ENCODE data around the gene DIMT1.

Gene DIMT1

DNA sequence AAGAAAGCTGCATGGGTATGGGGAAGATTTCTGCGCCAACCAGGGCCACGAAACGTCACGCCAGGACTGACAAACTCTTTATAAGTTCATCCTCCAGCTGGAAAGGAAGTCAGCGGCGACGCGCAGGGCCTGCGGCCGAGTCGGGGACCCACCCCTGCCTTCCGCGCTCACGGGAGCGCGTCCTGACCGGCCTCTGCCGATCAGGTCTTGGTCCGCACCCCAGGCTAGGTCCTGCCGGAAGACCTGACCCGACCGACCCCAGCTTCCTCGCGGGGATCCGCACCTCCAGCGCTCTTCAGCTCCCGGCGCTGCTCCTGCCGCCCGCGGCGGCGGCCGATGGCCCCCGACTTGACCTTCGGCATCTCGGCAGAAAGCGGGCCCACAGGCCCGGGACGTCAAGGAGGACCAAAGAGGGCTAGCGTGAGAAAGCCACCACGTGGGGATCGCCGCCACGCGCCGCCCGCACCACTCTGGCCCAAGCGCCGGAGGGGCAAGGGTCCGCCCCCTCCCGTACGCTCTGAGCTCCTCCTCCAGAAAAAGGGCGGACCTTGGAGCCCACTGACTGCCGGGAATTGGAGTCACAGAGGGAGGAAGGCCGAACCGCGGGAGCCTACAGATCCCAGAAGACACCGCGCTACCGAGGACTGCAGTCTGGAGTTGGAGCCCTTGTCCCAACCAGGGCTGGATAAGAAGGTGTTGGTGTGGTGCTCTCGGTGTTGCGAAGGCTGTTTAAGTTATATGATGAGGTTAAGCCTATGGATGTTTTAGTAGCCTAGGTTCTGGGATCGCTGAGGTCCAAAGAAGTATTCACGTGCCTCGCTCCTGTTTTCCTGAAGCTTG is at the start of gene DIMT1:
Gene DIMT1 (minus strand): TSS at position 495 of the 840 bp plus-strand sequence. CDS start 133 bp downstream, at position 362.
- DNase-seq, result peak; percentile 95

DNA sequence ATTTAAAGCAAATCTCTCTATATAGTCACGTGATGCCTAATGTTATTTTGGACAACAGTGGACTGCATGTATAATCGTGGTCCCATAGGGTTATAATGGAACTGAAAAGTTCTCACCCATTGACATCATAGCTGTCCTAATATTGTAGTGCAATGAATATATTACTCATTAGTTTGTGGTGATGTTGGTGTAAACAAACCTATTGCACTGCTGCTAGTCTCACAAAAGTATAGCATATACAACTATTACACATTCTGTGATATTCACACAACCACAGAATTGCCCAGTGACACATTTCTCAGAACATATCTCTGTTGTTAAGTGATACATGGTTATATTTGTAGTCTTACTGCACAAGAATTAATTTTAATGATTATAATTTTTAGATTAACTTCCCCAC is 46.6 kb upstream of the DIMT1 start:
- DNase-seq, result no peak

DNA sequence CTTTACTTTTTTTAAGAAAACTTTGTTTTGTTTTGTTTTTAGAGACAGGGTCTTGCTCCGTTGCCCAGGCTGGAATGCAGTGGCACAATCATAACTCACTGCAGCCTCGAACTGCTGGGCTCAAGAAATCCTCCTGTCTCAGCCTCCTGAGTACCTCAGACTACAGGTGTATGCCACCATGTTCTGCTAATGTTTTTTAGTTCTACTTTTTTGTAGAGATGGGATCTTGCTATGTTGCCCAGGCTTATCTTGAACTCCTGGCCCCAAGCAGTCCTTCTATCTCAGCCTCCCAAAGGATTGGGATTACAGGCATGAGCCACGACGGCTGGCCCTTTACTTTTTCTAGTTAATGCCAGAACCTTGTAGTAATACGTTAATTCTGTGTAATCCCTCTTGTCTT is 44.8 kb upstream of the DIMT1 start:
- no peak for DNase-seq

DNA sequence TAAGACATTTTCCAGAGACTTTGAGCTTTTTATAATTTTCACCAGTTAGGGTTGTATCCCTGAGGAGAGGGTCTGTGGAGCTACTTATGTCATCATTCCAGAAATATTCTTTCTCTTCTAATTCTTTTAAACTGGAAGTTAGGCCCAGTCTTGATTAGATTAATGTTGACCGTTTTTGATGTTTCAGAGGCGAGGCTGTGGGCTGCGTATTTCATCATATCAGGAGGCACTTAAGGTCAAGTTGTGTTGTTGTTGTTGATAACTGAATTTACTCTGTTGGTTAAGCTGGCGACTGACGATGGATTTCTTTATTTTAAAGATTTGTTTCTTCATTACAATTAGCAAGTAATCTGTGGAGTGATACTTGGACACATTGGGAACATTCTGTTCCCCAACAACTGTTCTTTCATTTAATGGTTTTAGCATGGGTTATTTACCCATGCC is 28.9 kb upstream of the DIMT1 start:
- no peak for DNase-seq

DNA sequence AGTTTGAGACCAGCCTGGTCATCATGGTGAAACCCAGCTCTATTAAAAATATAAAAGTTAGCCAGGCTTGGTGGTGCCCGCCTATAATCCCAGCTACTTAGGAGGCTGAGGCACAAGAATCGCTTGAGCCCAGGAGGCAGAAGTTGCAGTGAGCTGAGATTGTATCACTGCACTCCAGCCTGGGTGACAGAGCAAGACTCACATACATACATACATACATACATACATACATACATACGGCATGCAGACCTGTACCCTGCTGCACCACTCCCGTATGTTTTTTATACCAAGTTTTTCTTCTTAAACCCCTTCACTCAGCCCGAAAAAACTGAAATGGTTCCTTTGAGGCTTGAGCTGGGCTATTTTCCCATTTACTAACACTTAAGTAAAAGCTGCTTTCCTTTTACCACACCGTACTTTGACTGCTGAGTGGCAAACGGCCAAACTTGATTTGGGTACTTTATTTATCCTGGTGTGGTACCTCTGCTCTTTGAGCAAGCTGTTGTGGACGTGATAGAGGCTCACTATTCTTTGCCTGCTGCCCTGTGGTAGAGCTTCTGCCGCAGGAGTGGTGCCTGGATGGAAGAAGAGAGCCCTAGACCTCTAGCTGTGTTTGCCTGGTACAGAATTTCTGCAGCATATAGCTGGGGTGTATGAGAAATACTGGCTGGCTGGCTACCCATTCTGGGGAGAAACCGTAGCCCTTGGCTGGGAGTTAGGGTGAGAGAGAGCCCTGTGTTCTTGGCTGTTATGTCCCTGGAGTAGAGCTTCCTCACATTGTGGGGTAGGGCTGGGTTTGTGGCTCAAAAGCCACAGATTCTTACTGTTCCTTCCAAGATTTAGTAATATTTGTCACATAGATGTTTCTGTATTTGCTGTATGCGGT is 28.3 kb upstream of the DIMT1 start:
- DNase-seq, result no peak

DNA sequence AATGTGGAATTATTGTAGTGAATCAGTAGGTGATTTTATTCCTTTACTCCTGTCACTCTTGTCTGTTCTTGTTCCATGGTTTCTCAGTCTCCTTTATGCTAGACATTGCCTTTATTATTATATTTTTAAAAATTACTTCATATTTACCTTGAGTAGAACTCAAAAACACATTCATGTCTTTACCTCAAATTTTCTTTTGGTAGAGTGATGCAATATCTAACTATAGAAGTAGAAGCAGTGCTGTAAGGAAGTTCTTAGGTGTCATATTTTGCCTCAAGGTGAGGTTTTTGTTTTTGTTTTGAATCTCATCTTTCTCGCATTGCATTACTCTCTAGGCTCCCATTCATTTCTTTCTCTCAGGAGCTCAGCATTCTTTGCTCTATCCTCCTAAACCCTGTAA is 21.1 kb upstream of the DIMT1 start:
- DNase-seq, result no peak

DNA sequence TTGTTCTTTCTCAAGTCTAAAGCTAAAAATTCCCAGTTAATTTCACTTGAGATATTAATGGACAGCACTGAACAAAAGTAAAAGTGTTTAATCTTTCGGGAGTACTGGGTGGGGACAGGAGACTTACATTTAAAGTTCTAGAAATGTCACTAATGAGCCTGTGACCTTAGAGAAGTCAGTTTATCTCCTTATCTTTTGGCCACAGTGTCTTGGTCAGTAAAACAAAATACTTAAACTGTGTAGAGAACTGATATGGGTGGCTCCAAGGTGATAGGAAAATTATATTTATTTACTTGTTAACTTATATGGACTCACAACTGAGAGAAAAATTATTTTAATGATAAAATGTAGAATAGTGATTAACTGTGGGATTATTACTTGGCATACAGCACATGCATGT is 17.7 kb upstream of the DIMT1 start:
- DNase-seq, result no peak

DNA sequence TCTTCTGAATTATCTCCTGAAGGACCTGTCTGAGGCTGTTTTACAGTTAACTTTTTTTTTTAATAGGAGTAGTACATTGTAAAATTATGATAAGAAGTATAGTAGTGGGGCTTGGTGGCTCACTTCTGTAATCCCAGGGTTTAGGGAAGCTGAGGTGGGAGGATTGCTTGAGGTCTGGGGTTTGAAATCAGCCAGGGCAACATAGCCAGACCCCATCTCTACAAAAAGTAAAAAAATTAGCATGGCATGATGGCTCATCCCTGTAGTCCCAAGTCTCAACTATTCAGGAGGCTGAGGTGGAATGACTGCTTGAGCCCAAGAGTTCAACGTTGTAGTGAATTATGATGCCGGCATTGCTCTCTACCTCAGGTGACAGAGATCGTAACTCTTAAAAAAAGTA is 15.9 kb upstream of the DIMT1 start:
- no peak for DNase-seq

DNA sequence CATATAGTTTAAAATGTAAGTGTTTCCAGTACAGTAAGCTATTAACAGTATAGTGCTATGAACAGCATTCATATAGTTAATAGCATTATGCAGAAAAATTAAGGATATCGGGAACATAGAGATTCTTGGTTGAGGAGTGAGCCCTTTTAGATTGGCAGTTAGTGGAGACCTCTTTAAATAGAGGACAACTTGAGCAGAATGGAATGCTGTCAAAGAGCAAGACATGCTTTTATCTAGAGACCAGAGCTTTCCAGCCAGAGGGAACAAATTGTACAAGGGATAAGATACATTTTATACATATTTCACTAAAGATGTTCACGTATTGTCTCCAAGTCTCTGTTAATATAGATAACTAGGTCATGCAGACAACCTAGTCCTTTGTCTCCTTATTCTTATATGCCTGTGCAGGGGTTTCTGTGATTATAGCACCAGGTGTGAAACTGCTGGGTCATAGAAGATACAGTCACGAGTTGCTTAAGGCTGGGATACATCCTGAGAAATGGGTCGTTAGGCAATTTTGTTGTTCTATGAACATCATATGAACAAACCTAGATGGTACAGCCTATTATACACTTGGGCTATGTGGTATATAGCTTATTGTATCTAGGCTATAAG is 14.9 kb upstream of the DIMT1 start:
- DNase-seq, result no peak

DNA sequence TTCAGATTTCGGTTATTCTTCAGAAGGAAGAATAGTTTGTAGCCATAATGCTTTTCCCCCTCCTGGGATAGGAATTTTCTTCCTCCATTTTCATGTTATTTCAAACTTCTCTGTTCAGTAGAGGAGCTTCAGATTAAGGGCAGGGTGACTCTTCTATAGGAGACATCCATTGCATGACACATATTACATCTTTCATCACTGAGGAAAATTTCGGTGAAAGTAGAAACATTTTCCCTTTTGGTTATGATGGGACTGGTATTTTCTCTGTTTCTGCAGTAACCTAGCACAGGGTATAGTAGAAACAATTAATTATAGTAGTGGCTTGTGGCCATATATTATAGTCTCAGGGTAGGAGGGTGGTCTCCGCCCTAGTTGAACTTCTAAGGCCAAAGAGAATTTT is 10.0 kb upstream of the DIMT1 start:
- no peak for DNase-seq

DNA sequence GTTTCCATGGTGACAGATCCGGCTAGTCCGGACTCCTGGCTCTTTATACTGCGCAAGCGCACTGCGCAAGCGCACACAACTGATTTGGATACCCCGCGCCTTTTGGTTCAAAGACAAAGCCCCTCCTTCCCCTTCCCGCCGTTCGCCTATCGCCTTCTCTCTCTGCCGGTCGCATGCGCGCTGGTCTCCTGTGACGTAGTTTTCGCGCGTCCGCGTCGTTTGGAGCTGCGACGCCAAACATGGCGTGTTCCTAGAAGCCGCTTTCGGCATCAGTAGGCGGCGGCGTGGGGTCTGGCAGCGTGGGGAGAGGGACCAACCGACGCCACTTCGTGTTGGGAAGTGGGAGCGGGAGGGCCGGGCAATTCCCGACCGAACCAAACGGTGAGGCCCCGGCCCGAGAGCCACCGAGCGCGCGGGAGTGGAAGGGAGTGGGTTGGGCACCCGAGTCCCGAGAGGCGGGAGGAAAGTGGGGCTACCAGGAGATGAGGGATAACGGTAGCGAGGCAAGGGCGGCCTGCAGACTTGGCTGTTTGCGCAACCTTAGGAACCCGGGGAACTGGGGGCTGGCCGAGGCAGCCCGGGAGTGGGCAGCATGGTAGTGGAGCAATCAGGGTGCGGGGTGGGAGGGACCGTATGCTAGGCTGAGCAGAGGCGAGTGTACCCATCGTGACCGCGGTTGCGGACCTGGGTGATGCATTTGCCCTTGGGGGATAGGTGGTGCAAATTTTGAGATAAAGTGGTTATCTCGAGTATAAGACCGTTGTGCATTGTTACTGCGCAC is 9.0 kb upstream of the DIMT1 start, which contains the start of gene IPO11:
Gene IPO11 (plus strand): TSS at position 215 of the 781 bp plus-strand sequence. CDS start 24,517 bp downstream, outside the sequence.
- DNase-seq, result peak; percentile 98

DNA sequence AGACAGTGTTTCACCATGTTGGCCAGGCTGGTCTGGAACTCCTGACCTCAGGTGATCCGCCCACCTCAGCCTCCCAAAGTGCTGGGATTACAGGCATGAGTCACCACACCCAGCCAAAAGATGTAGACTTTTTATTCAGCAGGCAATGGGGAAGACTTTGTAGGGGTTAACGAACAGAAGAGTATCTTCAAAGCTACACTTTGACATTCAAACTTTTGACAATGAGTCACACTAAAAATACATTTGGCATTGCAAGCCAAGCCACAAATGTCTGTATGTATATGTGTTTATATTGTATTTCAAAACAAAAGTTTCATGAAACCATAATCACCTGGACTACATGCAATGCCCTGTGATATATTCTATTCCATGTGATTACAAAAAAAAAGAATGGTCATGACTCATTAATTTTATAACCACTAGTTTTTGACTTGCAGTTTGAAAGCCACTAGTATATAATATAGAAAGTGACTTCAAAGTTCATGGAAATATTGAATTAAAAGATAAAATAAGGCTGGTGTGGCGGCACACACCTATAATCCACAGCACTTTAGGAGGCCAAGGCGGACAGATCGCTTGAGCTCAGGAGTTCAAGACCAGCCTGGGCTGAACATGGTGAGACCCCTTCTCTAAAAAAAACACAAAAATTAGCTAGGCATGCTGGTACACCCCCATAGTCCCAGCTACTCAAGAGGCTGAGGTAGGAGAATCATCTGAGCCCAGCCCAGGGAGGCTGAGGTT is 8.3 kb downstream of the DIMT1 start:
- no peak for DNase-seq

DNA sequence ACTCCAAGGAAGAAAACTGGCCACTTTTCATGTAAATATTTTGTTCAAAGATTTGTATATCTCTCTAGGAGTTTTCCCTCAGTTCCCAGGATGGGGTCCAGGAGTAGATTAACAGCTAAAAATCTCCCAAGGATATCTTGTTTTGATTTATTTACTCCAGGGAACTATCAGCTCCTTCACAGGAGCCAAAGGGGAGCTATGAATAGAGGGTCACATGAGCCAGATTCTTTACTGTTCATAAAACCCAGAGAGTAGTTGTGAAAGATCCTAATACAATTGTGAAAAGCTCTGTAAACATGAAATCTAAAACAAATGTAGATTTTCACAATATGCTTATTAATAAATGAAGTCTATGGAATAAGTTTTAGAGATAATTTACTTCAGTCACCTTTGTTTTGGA is 16.9 kb downstream of the DIMT1 start:
- no peak for DNase-seq

DNA sequence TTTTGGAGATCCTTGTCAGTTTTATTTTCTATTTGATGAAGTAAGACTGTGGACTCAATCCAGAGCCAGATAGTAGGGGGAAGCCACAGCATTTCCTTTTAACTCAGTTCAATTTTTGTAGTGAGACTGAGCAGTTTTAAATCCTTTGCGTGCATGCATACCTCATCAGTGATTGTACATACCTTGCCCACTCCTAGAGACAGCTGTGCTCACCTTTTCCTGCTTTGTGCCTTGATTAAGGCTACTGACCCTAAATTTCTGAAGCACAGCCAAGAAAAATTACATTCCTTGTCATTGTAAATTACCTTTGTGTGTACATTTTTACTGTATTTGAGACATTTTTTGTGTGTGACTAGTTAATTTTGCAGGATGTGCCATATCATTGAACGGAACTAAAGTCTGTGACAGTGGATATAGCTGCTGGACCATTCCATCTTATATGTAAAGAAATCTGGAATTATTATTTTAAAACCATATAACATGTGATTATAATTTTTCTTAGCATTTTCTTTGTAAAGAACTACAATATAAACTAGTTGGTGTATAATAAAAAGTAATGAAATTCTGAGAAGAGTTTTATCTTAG is 17.8 kb downstream of the DIMT1 start:
- DNase-seq, result no peak

DNA sequence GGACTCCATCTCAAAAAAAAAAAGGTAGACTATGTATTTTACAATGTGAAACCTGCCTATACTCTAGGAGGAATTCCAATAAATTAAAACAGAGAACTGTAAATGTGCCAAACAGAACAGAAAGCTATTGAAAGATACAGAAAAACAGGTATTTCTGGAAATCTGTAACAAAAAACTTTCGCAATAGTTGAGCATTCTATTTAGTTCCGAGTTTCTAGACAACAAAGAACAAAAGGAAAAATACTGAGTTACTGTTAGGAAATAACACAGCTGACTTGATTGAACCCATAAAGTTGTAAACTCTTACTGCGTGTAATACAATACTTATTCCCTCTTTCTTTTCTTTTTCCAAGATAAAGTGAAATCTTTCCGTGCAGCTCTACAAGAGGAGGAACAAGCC is 18.6 kb downstream of the DIMT1 start:
- DNase-seq, result no peak

DNA sequence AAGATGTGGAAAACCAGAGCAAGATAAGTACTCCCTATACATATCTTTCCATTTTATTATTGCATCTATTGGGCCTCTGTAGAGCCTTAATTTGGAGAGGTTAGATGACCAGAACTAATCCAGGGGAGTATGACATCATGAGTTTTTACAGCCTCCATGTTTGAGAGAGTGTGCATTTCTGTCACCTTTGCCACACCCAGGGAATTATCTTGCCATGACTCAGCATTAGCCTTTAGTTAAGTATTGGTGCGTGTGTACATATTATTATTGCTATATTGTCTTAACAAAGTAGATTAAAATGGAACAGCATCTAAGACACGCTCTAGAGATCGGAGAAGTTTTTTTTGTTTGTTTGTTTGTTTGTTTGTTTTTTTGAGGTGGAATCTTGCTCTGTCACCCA is 27.6 kb downstream of the DIMT1 start:
- no peak for DNase-seq

DNA sequence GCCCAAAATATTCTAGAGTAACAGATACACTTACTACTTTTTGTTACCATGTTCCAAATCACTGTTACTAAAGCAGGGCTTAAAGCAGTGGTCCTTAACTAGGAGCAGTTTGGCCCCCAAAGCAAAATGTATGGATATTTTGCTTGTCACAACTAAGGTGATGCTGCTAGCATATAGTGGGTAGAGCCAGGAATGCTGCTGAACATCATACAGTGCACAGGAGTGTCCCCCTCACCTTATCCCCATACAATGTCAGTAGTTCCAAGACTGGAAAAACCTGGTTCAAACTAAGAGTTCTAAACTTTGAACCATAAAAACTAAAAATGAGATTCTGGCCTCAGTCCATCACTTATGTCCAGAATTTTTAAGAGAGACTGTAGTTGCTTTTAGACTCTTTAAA is 28.1 kb downstream of the DIMT1 start:
- DNase-seq, result no peak

DNA sequence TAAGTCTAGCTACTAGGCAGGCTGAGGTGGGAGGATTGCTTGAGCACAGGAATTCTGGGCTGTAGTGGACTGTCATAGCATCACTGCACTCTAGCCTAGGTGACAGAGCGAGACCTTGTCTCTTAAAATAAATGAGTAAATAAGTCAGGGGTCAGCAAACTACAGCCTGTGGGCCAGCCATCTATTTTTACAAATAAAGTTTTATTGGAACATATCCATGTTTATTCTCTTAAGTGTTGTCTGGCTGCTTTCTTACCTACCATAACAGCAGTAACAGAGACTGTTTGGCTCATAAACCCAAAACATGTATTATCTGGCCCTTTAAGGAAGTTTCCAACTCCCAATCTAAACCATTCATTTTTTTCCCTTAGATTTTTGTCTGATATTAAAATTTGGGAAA is 29.6 kb downstream of the DIMT1 start:
- DNase-seq, result no peak

DNA sequence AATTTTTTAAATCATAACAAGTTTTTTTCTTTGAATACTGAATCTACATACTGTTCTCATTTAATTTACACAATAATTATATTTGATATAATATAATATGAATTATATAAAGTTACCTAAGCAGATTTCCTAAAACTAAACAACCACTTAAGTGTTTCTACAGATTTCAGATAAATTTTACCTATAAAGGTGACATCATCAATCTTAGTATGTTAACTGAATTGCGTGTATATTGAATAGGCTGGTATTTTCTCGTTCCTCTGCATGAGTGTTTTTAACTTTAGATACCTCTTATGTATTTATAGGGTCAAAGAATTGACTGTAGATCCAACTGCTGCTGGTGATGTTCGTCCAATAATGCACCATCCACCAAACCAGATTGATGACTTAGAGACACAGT is 30.3 kb downstream of the DIMT1 start:
- no peak for DNase-seq

DNA sequence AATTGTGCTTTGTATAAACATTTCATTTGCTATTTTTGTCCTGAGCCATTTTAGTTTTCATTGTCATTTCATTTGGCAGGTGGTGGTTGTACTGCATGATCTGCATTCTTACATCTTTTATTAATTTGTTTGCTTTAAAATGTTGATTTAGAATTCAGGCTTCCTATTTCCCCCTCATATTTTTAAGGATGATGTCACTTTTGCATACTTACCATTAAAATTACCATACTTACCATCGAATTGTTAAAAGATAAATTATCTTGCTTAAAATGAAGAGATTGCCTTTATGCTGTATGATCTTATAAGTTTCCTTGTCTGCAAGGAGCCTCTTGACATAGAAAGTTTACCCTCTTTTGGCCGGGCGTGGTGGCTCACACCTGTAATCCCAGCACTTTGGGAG is 31.1 kb downstream of the DIMT1 start:
- no peak for DNase-seq

DNA sequence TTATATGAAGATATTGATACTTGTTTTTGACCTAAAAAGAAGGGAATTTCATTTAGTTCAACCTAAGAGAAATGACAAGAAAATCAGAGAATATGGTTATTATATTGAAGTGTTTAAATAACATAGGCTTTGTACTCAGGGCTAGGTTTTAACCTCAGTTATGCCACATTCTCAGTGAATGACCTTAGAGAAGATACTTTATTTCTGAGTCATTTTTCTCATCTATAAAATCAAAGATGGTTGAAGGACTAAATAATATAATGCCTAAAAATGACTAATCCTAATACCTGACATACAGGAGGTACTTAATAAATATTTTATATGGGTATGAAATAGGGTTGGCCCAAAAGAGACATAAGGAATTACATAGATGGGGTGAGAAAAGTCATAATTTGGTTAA is 32.3 kb downstream of the DIMT1 start:
- no peak for DNase-seq

DNA sequence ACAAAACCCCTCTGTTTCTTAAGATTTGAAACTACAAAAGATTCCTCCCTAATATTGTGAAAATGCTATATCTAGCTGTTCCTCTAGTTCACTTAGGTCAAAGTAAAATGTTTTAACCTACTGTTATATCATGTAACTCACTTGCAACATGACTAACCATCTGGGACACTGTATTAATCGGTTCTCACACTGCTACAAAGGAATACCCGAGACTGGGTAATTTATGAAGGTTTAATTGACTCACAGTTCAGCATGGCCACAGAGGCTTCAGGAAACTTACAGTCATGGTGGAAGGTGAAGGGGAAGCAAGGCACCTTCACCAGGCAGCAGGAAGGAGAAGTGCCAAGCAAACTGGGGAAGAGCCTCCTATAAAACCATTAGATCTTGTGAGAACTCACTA is 34.7 kb downstream of the DIMT1 start:
- DNase-seq, result no peak

All from NCI-H2029 (cell line).